ENCODE data around the gene DDX1. TPM values are rescaled to one million over a fixed set of nuclear protein-coding genes. Genes with fewer than 3 reads are reported as not detected.
"Not testable (repeated sequence)": the region's sequence is repeated elsewhere in the genome, so short reads cannot be mapped to it uniquely, and the experiment has no call there.

The DDX1 gene
- total RNA-seq: 112 TPM
- long read RNA-seq, transcript DDX1-201 (26 exons, 2,739 nt): major isoform, 180 of 216 reads
- long read RNA-seq, partial matches to known transcripts: 27 of 216 reads
- long read RNA-seq, other reads (novel, unspliced or antisense): 9 of 216 reads

GRCh38 chr2:15591692-15592463, at the start of gene DDX1:
Gene DDX1, plus strand, starts transcription at chr2:15591868. Its CDS starts 66 bp downstream, at chr2:15591934.
- intact Hi-C loops (cut with DNase I): loop anchor here (1.0 kb wide), 1 partner anchor 31 kb away; the partner anchor contains the start of gene NBAS

DNA sequence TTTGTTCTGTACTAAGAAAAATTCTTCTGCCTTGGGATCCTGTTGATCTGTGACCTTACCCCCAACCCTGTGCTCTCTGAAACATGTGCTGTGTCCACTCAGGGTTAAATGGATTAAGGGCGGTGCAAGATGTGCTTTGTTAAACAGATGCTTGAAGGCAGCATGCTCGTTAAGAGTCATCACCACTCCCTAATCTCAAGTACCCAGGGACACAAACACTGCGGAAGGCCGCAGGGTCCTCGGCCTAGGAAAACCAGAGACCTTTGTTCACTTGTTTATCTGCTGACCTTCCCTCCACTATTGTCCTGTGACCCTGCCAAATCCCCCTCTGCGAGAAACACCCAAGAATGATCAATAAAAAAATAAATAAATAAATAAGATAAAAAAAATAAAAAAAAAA, 49.4 kb upstream of the DDX1 start:
- intact Hi-C loops (cut with DNase I); DNase-seq (ENCODE audit: low spot score): not testable (repeated sequence)

More at GRCh38 chr2:15591692-15592463, at the start of gene DDX1:
- DNase-seq (ENCODE audit: low spot score): peak; percentile 92

GRCh38 chr2:15543053-15543452, 48.6 kb upstream of the DDX1 start:
- no peak for DNase-seq (ENCODE audit: low spot score)
- intact Hi-C loops (cut with DNase I): no loop called here

DNA sequence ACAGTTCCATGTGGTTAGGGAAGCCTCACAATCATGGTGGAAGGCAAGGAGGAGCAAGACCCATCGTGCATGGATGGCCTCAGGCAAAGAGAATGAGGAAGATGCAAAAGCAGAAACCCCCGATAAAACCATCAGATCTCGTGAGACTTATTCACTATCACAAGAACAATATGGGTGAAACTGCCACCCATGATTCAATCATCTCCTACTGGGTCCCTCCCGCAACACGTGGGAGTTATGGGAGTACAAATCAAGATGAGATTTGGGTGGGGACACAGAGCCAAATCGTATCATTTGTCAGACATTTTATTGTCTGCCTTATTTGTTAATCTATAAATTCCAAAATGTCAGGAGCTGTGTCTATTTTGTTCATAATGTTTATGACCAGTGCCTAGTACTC, 48.1 kb upstream of the DDX1 start:
- intact Hi-C loops (cut with DNase I): no loop called here
- no peak for DNase-seq (ENCODE audit: low spot score)

DNA sequence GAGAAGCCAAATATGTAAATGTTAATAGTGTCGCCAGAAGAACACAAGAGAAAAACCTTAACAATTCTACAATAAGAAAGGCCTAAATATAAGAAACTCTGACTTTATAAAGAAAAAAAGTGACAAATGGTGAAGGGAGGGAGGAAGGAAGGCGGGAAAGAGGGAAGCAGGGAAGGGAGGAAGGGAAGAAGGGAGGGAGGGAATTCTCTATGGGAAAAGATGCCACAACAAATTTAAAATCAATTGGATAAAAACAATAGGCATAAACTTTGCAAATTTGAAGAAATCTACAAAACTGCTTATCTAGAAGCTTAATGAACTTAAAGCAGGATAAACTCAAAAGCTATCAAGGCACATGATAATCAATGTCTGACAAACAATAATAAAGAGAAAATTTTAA, 47.4 kb upstream of the DDX1 start:
- DNase-seq (ENCODE audit: low spot score): no peak
- intact Hi-C loops (cut with DNase I): no loop called here

DNA sequence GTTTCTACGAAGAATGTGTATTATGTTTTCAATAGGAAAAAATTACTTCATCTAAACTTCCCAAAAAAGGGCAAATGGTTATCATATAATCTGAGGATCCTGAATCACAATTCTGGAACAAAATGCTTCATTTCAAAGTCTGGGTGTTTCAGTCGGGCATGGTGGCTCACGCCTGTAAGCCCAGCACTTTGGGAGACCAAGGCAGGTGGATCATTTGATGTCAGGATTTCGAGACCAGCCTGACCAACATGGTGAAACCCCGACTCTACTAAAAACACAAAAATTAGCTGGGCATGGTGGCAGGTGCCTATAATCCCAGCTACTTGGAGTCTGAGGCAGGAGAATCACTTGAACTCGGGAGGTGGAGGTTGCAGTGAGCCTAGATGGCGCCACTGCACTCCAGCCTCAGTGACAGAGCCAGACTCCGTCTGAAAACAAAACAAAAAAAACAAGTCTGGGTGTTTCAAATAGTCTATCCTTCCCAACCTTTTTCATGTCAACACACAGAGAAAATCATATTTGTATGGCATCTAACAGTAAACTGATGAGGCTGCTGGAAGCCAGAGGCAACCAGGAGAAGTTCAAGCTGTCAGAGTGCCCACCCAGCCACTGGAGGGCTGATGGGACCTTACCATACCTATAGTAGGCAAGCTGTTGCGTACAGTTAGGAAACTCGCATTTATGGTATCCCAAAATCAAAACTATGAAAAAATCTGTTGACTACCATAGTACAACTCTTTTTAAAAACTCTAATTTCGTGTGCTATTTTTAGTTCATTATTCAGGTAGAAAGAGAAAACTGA, 45.2 kb upstream of the DDX1 start:
- intact Hi-C loops (cut with DNase I): no loop called here
- no peak for DNase-seq (ENCODE audit: low spot score)

DNA sequence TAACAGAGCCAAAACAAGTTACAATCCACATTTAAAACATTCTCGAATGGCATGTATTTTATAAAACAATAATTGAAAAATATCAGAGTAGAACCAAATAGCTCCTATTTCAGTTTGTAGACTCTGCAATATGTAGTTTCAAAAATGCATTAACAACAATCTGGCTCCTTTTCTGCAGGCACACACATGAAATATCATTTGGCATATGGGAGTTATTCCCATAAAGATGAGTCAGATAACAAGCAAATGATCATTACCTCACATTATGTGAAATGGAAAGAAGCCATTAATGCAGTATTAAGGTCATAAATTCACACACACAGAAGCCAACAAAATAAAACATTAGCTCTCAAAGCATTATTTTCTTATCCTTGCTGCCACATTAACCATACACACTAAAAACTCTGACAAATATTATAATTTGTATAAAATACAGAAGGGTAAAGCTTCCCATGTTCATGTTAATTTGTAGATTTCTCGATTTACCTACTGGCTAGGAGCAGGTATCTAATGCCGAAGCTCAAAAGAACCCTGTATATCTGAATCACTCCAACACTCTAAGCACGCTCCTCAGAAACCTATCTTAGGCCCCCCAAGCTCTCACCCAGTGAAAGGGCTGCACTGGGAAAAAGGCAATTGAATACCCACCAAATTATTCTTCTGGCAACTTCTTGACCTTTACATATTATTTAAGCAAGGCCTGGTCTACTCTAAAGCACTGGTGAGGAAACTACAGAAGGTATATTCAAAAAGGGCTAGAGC, 44.4 kb upstream of the DDX1 start:
- intact Hi-C loops (cut with DNase I): no loop called here
- DNase-seq (ENCODE audit: low spot score): no peak

DNA sequence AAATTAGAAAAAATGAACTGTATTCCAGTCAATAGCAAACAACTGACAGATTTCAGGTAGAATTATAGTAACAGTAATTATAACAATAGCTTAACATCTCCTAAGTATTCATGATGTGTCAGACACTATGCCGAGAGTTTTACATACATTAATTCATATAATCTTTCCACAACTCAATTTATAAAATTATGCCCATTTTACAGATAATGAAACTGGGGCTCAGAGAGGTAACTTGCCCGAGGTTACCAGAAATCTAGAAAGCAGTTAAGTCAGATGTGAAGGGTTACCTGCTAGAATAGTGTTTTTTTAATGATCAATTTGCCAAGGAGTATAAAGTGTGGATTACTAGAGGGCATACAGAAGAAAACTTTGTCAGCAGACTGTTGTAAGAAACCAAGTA, 42.7 kb upstream of the DDX1 start:
- intact Hi-C loops (cut with DNase I): no loop called here
- DNase-seq (ENCODE audit: low spot score): no peak

GRCh38 chr2:15553519-15553918, 38.1 kb upstream of the DDX1 start:
- no peak for DNase-seq (ENCODE audit: low spot score)
- intact Hi-C loops (cut with DNase I): no loop called here

GRCh38 chr2:15553951-15554350, 37.7 kb upstream of the DDX1 start:
- intact Hi-C loops (cut with DNase I): no loop called here
- DNase-seq (ENCODE audit: low spot score): no peak

- intact Hi-C loops (cut with DNase I): no loop called here
- DNase-seq (ENCODE audit: low spot score): no peak
Observed at GRCh38 chr2:15554525-15555218, 37.0 kb upstream of the DDX1 start.

GRCh38 chr2:15555760-15556193, 35.9 kb upstream of the DDX1 start:
- intact Hi-C loops (cut with DNase I): no loop called here
- no peak for DNase-seq (ENCODE audit: low spot score)

GRCh38 chr2:15556311-15556930, 35.2 kb upstream of the DDX1 start:
- intact Hi-C loops (cut with DNase I): no loop called here
- DNase-seq (ENCODE audit: low spot score): no peak

GRCh38 chr2:15557887-15558311, 33.8 kb upstream of the DDX1 start:
- DNase-seq (ENCODE audit: low spot score): no peak
- intact Hi-C loops (cut with DNase I): no loop called here

GRCh38 chr2:15559379-15560139, 32.1 kb upstream of the DDX1 start:
- intact Hi-C loops (cut with DNase I): no loop called here
- DNase-seq (ENCODE audit: low spot score): no peak

- DNase-seq (ENCODE audit: low spot score): no peak
- intact Hi-C loops (cut with DNase I): no loop called here
Observed at GRCh38 chr2:15560140-15560987, 31.3 kb upstream of the DDX1 start.

DNA sequence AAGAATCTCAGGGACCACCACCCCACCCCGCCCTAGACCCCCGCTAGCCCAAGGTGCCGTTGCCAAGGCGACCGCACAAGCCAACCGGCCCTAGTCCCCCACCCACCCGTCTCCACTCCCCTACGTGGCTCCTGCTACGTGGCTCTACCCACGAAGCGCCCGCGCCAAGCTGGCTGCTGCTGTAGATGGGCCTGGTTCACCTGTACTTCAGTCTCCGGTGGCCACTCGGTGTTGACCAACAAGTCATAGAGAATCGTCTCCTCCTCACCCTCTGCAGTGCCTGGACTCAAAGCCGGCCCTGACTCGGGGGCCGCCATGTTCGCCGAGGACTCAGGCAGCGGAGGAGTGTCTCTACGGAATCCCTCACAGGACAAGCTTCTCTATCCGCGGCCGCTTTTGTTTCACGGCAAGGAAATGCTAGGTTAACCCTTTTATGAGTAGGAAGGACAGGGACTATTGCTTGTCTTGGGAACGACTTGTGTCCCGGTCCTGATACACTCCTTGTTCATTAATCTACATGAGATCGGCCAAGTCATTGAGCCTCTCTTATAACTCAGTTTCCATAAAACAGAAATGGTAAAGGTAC, 30.6 kb upstream of the DDX1 start, which contains the start of gene NBAS:
NBAS (minus strand) TSS at position 347 of the 586 bp plus-strand sequence; CDS start at position 317, 30 bp downstream.
- peak; percentile 91 for DNase-seq (ENCODE audit: low spot score)
- intact Hi-C loops (cut with DNase I): loop anchor here (1.0 kb wide), 1 partner anchor 30 kb away; the partner anchor contains the start of gene DDX1

All from cardiac septum (tissue), 1 donor.